Upper lobe of right lung (tissue), 1 donor: ENCODE measurements around the gene CELSR1. TPM values are rescaled to one million over a fixed set of nuclear protein-coding genes. Genes with fewer than 3 reads are reported as not detected.
"Not testable (repeated sequence)": the region's sequence is repeated elsewhere in the genome, so short reads cannot be mapped to it uniquely, and the experiment has no call there.

Experiments
- ATAC-seq: fragments of 200-7000 bp; cut with Tn5 transposase; one replicate; pipeline ENCODE4 v1.9.1; 2020; ENCODE audit warnings: mild to moderate bottlenecking, moderate library complexity
- DNase-seq: peaks from one replicate; pipeline ENCODE4 v3.0.0-alpha.2; 2020
- H3K27ac ChIP-seq: fragments of 200-600 bp; one replicate; pipeline ENCODE4 v1.8.0; 2022
- H3K27me3 ChIP-seq: fragments of 200-600 bp; one replicate; pipeline ENCODE4 v1.8.0; 2022; ENCODE audit warnings: mild to moderate bottlenecking
- H3K36me3 ChIP-seq: fragments of 200-600 bp; one replicate; pipeline ENCODE4 v1.8.0; 2022
- H3K4me1 ChIP-seq: fragments of 200-600 bp; one replicate; pipeline ENCODE4 v1.8.0; 2022
- H3K4me3 ChIP-seq: fragments of 200-600 bp; one replicate; pipeline ENCODE4 v1.8.0; 2022; ENCODE audit warnings: mild to moderate bottlenecking
- H3K9me3 ChIP-seq: fragments of 200-600 bp; one replicate; pipeline ENCODE4 v1.8.0; 2022
- intact Hi-C: fragments of 100-400 bp; cut with DNase I; formaldehyde crosslinking; loops from one replicate; pipeline ENCODE4 v1.11.0; 2022
- total RNA-seq: library from RNA; stranded (reverse); fragmentation: NEBNext Ultra II Directional; extraction: Animal tissue kit (Norgen Biotek cat#: 25700); gene quantifications from one replicate; pipeline ENCODE4 v1.2.1, GENCODE V29; 2021
- TF ChIP-seq, protein P1 (sequence below): fragments of 200-600 bp; IDR thresholded peaks from one replicate; pipeline ENCODE4 v1.8.0; 2022; ENCODE audit warnings: antibody characterized with exemption
- donor health status: DM: no; HTN: yes; CAD: no; lungs with severe emphysema.

Gene CELSR1
- total RNA-seq, 1 donor from 2014 or later: 53.5 TPM

DNA sequence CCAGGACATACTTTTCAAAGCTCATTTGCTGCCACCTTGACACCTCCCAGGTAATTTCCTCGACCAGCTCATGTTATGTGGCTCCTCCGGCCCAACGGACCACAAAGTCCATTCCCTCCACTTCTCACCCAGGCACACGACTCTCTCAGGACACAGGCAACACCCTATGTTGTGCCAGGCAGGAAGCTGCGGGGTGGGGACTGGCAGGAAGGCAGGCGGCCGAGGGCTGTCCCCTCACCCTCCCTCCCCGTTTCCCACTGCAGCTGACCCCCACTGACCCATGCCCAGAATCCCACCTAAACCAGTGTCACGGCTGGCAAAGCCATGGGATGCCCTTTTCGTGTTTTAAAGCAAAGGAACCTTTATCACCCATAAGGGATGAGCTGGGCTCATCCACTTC lies 20.8 kb downstream of the CELSR1 start:
- Histone ChIP-seq H3K4me3 (no peak overlapping the region), H3K9me3 (no peaks in the 10 kb centered on the region), H3K27me3 (no peaks in the 10 kb centered on the region), H3K27ac (no peak overlapping the region), H3K4me1 (no peaks in the 10 kb centered on the region), H3K36me3 (no peaks in the 10 kb centered on the region)
- DNase-seq (no peak), ATAC-seq (no peak)
- TF ChIP-seq, protein P1, sequence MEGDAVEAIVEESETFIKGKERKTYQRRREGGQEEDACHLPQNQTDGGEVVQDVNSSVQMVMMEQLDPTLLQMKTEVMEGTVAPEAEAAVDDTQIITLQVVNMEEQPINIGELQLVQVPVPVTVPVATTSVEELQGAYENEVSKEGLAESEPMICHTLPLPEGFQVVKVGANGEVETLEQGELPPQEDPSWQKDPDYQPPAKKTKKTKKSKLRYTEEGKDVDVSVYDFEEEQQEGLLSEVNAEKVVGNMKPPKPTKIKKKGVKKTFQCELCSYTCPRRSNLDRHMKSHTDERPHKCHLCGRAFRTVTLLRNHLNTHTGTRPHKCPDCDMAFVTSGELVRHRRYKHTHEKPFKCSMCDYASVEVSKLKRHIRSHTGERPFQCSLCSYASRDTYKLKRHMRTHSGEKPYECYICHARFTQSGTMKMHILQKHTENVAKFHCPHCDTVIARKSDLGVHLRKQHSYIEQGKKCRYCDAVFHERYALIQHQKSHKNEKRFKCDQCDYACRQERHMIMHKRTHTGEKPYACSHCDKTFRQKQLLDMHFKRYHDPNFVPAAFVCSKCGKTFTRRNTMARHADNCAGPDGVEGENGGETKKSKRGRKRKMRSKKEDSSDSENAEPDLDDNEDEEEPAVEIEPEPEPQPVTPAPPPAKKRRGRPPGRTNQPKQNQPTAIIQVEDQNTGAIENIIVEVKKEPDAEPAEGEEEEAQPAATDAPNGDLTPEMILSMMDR: no peak
- intact Hi-C loops: no loop called here

DNA sequence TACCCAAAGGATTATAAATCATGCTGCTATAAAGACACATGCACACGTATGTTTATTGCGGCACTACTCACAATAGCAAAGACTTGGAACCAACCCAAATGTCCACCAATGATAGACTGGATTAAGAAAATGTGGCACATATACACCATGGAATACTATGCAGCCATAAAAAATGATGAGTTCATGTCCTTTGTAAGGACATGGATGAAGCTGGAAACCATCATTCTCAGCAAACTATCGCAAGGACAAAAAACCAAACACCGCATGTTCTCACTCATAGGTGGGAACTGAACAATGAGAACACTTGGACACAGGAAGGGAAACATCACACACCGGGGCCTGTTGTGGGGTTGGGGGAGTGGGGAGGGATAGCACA lies 21.3 kb downstream of the CELSR1 start:
- H3K4me3 ChIP-seq, ATAC-seq, H3K27ac ChIP-seq, intact Hi-C loops, H3K4me1 ChIP-seq, H3K36me3 ChIP-seq, H3K9me3 ChIP-seq, H3K27me3 ChIP-seq, DNase-seq: not testable (repeated sequence)

DNA sequence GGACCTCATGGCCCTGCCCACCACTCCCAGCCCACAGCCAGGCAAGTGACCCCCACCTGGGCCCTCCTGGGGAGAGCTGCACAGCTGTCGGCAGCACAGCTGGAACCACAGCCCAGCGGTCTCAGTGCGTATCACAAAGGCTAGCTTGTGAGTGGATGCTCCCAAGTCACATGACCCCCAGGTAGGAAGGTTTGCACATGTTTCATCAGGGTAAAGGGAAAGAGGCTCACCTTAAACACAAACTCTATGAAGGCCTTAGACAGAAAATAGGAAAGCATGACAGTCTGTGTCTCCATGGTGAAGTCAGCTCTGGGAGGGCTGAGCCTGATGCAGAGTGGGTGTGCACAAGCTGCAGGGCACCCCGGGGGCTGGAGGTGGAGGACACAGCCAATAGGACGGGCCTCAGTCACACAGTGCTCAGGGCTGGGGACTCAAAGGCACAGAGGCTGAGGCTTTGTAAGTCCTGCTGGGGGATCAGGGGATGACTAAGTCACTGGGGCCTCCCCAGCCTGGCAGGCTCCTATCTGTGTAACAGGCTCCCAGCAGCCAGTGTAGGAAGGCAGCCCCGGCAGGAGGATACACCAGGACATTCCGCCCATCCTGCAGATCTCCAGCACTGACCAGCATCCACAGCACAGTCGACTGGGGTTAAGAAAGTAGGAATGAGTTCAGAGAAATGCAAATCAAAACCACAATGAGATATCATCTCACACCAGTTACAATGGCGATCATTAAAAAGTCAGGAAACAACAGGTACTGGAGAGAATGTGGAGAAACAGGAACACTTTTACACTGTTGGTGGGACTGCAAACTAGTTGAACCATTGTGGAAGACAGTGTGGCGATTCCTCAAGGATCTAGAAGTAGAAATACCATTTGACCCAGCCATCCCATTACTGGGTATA lies 22.0 kb downstream of the CELSR1 start:
- Histone ChIP-seq H3K36me3 (no peaks in the 10 kb centered on the region), H3K27me3 (no peaks in the 10 kb centered on the region), H3K4me1 (no peaks in the 10 kb centered on the region), H3K9me3 (no peaks in the 10 kb centered on the region), H3K27ac (no peak overlapping the region), H3K4me3 (no peak overlapping the region)
- no peak for DNase-seq
- no peak for ATAC-seq
- TF ChIP-seq, protein P1: no peak
- intact Hi-C loops: no loop called here

DNA sequence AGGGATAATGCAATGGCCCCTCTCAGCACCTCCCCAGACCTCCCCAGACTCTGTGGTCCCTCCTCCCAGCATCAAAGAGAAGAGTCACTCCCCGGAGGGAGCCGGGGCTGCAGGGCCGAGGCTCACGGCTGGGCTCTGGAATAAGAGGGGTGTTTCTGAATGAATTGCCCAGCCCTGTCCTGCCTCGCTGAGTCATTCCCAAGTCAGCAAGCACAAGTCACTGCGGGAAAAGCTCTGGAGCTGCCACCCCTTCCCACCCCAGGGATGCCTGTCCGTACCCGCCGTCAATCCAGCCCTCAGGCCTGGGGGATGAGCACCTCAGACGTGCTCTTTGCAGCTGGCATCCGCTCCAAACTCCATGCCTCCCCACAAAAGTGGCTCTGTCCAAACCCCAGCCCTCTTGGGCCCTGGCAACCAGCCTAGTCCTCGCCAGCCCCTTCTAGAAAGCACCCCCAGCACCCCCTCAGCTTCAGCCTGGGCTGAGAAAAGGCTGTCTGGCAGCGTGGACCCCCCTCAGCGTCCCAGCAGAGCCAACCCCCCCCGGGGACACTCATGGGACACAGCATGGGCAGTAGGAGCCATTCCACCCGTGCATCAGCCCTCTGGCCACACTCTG lies 22.7 kb downstream of the CELSR1 start:
- Histone ChIP-seq H3K9me3 (no peaks in the 10 kb centered on the region), H3K4me1 (no peaks in the 10 kb centered on the region), H3K27me3 (no peaks in the 10 kb centered on the region), H3K27ac (no peak overlapping the region), H3K4me3 (no peak overlapping the region), H3K36me3 (no peaks in the 10 kb centered on the region)
- intact Hi-C loops: no loop called here
- DNase-seq (no peak), ATAC-seq (no peak)
- TF ChIP-seq, protein P1: no peak

DNA sequence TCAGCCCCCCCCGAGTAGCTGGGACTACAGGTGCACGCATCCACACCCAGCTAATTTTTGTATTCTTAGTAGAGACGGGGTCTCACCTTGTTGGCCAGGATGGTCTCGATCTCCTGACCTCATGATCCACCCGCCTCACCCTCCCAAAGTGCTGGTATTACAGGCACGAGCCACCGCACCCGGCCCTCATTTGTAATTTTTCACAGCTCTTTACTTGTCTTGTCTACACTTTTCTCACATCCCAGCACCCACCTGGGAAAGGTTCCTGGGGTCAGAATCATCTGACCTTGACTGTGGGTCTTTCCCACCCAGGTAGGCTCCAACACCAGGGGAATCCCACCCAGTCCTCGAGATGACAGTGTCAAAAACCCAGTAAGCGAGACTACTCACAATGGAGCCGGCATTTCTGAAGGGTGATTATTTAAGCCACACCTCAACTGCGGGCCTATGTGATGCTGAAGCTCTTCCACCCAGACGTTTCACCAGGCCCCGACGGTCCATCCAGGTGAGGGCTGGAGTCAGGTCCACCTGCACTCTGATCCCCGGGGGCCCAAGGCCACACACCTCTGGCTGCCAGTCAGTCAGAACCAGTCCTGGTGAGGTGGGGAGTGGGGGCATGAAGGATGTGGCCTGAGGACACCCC lies 23.4 kb downstream of the CELSR1 start:
- no peak for ATAC-seq
- TF ChIP-seq, protein P1: no peak
- no peaks in the 10 kb centered on the region for H3K9me3 ChIP-seq
- no peak overlapping the region for H3K27ac ChIP-seq
- DNase-seq: no peak
- H3K4me3 ChIP-seq: no peak overlapping the region
- H3K36me3 ChIP-seq: no peaks in the 10 kb centered on the region
- no peaks in the 10 kb centered on the region for H3K27me3 ChIP-seq
- no peaks in the 10 kb centered on the region for H3K4me1 ChIP-seq
- intact Hi-C loops: no loop called here

DNA sequence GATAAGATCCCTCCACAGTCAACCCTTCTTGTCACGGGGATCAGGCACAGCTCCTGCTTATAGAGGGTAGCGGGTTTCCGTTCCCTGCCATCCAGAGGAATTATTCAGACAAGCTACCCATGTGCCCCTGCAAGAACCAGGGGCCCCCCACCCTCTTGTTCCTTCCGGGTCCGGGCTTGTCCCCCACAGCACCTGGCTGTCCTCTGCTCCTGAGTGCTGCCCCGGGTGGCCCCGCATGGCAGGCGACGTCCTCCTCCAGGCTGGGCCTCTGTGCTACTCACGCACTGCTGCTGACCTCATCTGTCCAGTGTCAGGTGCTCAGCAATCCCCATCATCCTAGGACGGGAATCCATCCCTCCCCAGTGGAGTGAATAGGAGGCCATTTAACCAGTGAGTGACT lies 24.7 kb downstream of the CELSR1 start:
- Histone ChIP-seq H3K36me3 (no peaks in the 10 kb centered on the region), H3K4me3 (no peak overlapping the region), H3K27me3 (no peaks in the 10 kb centered on the region), H3K9me3 (no peaks in the 10 kb centered on the region), H3K27ac (no peak overlapping the region), H3K4me1 (no peaks in the 10 kb centered on the region)
- intact Hi-C loops: no loop called here
- ATAC-seq: no peak
- TF ChIP-seq, protein P1: no peak
- DNase-seq: no peak
